Osteocyte (in vitro differentiated cells): ENCODE results near the gene GOLPH3. TPM values are rescaled to one million over a fixed set of nuclear protein-coding genes. Genes with fewer than 3 reads are reported as not detected.
"Not testable (repeated sequence)": the region's sequence is repeated elsewhere in the genome, so short reads cannot be mapped to it uniquely, and the experiment has no call there.

Experiments
- DNase-seq: peaks from one replicate; pipeline ENCODE4 v3.0.0; 2021; ENCODE audit warnings: mixed read lengths; ENCODE audit not compliant: unreplicated experiment; ENCODE audit errors: extremely low spot score
- H3K27ac Mint-ChIP-seq: one replicate; pipeline ENCODE4 v1.8.0; 2021; ENCODE audit warnings: mild to moderate bottlenecking, mixed read lengths; ENCODE audit not compliant: unreplicated experiment
- H3K27me3 Mint-ChIP-seq: one replicate; pipeline ENCODE4 v1.8.0; 2021; ENCODE audit warnings: mixed read lengths; ENCODE audit not compliant: unreplicated experiment
- H3K36me3 Mint-ChIP-seq: one replicate; pipeline ENCODE4 v1.8.0; 2021; ENCODE audit warnings: mixed read lengths; ENCODE audit not compliant: unreplicated experiment
- H3K4me1 Mint-ChIP-seq: one replicate; pipeline ENCODE4 v1.8.0; 2021; ENCODE audit warnings: mixed read lengths; ENCODE audit not compliant: unreplicated experiment
- H3K4me3 Mint-ChIP-seq: one replicate; pipeline ENCODE4 v1.8.0; 2021; ENCODE audit warnings: mild to moderate bottlenecking, moderate library complexity, mixed read lengths; ENCODE audit not compliant: unreplicated experiment
- H3K9me3 Mint-ChIP-seq: one replicate; pipeline ENCODE4 v1.8.0; 2021; ENCODE audit warnings: mixed read lengths; ENCODE audit not compliant: unreplicated experiment
- total RNA-seq: library from RNA; stranded (reverse); gene quantifications from 2 replicates; pipeline ENCODE4 v1.2.1, GENCODE V29; 2021
- TF ChIP-seq, protein P1 (sequence below): fragments of 200-600 bp; sonication (generic); IDR thresholded peaks from 2 replicates; pipeline ENCODE4 v1.5.0; 2021; ENCODE audit warnings: antibody characterized with exemption, mild to moderate bottlenecking, moderate library complexity

Gene GOLPH3
- total RNA-seq, 1 donor from 2014 or later, result 91.2 TPM

DNA sequence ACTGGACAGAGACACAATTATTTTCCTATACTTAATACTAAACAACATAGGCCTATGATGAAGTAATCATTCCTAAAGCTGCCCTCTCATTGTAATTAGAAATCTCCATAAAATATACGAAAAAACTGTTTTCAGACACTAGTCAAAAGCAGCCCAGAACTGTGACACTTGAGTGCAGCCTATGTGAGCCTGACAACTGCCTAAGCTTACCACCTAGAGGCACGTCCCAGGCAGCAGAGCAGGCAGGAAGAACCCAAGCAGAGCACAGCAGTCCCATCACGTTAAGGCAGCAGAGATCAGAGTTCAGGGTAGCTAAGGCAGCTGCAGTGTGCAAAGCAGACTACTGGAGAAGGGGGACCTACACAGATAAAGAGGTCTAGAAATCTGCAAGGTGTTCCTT, 46.4 kb downstream of the GOLPH3 start:
- no peak for DNase-seq
- Mint-ChIP-seq H3K27ac (peak overlapping the region; percentile 64), H3K4me3 (no peak overlapping the region), H3K27me3 (no peaks in the 10 kb centered on the region), H3K4me1 (peaks cover 43% of the 10 kb centered on the region), H3K36me3 (peaks cover 36% of the 10 kb centered on the region), H3K9me3 (no peaks in the 10 kb centered on the region)
- TF ChIP-seq, protein P1, sequence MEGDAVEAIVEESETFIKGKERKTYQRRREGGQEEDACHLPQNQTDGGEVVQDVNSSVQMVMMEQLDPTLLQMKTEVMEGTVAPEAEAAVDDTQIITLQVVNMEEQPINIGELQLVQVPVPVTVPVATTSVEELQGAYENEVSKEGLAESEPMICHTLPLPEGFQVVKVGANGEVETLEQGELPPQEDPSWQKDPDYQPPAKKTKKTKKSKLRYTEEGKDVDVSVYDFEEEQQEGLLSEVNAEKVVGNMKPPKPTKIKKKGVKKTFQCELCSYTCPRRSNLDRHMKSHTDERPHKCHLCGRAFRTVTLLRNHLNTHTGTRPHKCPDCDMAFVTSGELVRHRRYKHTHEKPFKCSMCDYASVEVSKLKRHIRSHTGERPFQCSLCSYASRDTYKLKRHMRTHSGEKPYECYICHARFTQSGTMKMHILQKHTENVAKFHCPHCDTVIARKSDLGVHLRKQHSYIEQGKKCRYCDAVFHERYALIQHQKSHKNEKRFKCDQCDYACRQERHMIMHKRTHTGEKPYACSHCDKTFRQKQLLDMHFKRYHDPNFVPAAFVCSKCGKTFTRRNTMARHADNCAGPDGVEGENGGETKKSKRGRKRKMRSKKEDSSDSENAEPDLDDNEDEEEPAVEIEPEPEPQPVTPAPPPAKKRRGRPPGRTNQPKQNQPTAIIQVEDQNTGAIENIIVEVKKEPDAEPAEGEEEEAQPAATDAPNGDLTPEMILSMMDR, result no peak

DNA sequence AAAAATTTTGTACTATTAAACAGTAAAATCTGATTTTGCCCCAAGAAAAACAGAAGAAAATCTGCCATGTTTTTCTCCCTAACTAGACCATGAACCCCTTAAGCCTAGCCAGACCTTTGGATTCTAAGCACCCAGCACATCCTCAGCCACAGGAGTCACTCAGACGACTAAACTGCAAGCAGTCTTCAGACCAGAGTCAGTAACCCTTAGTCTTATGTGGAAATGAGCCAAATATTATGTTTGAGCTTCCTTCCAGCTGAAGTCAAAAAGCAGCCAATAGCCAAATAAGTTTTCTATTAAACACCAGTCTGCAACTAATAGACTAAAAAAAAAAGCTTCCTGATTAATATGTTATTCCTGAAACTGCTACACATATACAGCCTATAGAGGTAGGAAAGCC, 47.4 kb downstream of the GOLPH3 start:
- peaks cover 37% of the 10 kb centered on the region for H3K36me3 Mint-ChIP-seq
- H3K27ac Mint-ChIP-seq, result peak overlapping the region; percentile 15
- TF ChIP-seq, protein P1, result no peak
- peaks cover 39% of the 10 kb centered on the region for H3K4me1 Mint-ChIP-seq
- no peak for DNase-seq
- H3K27me3 Mint-ChIP-seq, result no peaks in the 10 kb centered on the region
- no peak overlapping the region for H3K4me3 Mint-ChIP-seq
- no peaks in the 10 kb centered on the region for H3K9me3 Mint-ChIP-seq

DNA sequence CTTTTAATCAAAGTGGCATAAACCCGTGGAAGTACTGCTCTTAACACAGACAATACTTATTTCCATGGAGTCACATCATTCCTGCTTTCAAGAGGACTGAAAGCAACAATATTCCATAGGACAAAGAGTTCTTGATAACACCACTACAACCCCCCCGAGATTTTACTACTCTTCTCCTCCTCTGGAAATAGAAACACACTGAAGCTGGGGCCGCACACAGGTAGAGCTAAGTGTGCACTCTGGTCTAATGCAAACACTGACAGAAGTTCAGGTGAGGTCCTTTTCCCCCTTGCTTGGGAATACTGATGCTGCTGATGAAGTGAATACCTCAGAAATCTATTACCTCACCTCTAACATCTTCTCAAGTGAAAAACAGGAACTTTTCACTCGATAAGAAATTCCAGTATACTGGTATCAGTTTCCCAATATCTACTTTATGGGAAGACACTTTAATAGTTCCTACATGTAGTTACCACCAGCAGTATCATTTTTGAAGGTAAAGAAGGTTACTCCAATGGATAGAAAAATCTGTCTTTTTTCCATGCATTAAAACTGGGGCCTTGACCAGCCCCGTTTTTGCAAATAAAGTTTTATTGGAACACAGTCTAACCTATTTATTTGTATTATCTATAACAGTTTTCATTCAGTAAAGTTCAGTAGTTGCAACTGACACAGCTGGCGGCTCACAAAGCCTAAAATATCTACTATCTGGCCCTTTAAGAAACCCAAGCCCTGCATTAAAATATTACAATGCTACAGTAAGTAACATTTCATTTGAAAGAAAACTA, 50.0 kb downstream of the GOLPH3 start:
- DNase-seq, result no peak
- TF ChIP-seq, protein P1, result no peak
- Mint-ChIP-seq H3K9me3 (no peaks in the 10 kb centered on the region), H3K27ac (no peak overlapping the region), H3K4me1 (peaks cover 19% of the 10 kb centered on the region), H3K36me3 (peaks cover 45% of the 10 kb centered on the region), H3K4me3 (no peak overlapping the region), H3K27me3 (no peaks in the 10 kb centered on the region)

DNA sequence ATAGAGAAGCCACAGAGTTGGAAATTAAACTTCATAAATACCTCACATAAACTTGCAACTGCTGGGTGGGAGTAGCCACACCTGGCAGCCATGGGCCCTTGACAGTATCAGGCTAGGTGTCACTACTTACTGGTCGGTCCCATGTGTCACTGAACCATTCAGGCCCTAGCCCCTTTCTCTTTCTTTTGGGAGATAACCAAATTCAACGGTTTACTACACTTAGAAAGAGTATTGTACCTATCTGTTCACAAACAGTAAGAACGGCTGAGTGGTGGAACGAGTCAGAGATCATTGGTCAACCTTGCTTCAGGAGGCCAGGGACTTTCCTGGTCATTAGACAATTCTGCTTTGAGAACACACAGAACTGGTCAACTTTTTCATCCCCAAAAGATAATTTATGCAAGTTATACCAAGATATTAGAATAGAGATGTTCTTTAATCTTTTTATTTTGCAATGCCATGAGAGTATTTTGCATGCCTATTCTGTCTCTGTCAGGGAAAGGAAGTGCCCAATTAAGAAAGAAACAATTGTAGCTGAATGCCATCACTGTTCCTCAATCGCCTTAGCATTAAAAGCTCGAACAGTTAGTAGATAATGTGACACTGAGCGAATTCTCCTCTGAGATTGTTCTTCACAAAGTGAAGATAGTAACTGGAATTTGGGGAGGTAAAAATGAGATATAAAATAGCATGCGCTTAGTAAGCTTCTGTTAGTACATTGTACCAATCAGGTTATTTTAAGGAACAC, 50.9 kb downstream of the GOLPH3 start:
- Mint-ChIP-seq H3K27ac (no peak overlapping the region), H3K4me3 (no peak overlapping the region), H3K9me3 (no peaks in the 10 kb centered on the region), H3K4me1 (peaks cover 11% of the 10 kb centered on the region), H3K36me3 (peaks cover 40% of the 10 kb centered on the region), H3K27me3 (no peaks in the 10 kb centered on the region)
- DNase-seq, result no peak
- TF ChIP-seq, protein P1, result no peak

DNA sequence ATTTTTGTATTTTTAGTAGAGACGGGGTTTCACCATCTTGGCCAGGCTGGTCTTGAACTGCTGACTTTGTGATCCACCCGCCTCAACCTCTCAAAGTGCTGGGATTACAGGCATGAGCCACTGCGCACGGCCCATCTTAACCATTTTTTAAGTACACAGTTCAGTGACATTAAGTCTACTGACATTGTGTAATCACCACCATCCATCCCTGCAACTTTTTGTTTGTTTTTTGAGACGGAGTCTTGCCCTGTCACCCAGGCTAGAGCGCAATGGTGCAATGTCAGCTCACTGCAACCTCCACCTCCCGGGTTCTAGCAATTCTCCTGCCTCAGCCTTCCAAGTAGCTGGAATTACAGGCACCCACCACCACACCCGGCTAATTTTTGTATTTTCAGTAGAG, 55.2 kb downstream of the GOLPH3 start:
- H3K9me3 Mint-ChIP-seq, H3K27me3 Mint-ChIP-seq, H3K27ac Mint-ChIP-seq, H3K4me3 Mint-ChIP-seq, DNase-seq: not testable (repeated sequence)
- Mint-ChIP-seq H3K4me1 (peaks cover 15% of the 10 kb centered on the region), H3K36me3 (peaks cover 36% of the 10 kb centered on the region)
